ENCODE data around the gene ZNF282.

The ZNF282 gene

GRCh38 chr7:149254181-149254858 is 59.0 kb downstream of the ZNF282 start:
- TF ChIP-seq, protein P1, sequence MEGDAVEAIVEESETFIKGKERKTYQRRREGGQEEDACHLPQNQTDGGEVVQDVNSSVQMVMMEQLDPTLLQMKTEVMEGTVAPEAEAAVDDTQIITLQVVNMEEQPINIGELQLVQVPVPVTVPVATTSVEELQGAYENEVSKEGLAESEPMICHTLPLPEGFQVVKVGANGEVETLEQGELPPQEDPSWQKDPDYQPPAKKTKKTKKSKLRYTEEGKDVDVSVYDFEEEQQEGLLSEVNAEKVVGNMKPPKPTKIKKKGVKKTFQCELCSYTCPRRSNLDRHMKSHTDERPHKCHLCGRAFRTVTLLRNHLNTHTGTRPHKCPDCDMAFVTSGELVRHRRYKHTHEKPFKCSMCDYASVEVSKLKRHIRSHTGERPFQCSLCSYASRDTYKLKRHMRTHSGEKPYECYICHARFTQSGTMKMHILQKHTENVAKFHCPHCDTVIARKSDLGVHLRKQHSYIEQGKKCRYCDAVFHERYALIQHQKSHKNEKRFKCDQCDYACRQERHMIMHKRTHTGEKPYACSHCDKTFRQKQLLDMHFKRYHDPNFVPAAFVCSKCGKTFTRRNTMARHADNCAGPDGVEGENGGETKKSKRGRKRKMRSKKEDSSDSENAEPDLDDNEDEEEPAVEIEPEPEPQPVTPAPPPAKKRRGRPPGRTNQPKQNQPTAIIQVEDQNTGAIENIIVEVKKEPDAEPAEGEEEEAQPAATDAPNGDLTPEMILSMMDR (IDR thresholded peaks at IDR 0.05; ENCODE audit: borderline replicate concordance, insufficient read depth, low read depth, low read length), result no peak
- no peak overlapping the region for H3K4me3 ChIP-seq (ENCODE audit: low read depth, low read length)

DNA sequence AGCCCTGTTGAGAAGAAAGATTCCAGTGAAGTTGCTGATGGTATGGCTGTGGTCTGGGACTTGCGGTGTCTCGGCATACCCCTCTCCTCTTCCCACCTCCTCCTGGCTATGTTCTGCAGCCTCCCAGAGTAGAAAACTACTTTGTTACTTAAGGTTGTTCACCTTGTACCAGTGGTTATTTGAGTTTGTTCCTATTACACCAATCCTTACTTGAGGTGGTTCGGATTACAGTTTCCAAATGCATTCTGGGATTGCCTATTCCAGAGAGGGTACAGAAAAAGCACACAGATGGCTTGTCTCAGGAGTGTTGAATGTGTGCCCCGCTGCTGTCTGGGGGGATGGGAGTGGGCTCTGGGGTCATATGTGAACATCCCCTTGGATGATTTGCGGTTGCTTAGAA is 59.8 kb downstream of the ZNF282 start:
- no peak overlapping the region for H3K4me3 ChIP-seq (ENCODE audit: low read depth, low read length)
- TF ChIP-seq, protein P1 (IDR thresholded peaks at IDR 0.05; ENCODE audit: borderline replicate concordance, insufficient read depth, low read depth, low read length), result no peak

DNA sequence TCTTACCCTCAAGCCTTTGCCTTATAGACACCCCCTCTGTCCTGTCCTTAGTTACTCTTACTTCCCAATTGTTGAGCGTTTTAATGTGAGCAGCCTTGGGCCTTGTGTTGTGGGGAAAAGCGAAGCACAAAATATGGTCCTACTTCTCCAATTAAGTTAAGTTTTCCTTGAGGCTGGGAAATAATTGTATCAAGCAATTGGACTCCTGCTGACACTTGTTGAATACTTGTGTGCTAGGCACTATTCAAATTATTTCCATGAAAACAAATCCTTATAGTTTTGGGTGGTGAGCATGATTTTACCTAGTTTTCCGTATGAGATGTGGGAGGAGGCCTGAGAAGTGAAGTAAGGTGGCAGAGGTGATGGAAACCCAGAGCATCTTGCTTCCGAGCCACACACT is 61.2 kb downstream of the ZNF282 start:
- H3K4me3 ChIP-seq (ENCODE audit: low read depth, low read length), result no peak overlapping the region
- TF ChIP-seq, protein P1 (IDR thresholded peaks at IDR 0.05; ENCODE audit: borderline replicate concordance, insufficient read depth, low read depth, low read length), result no peak

GRCh38 chr7:149257146-149257545 is 61.8 kb downstream of the ZNF282 start:
- no peak overlapping the region for H3K4me3 ChIP-seq (ENCODE audit: low read depth, low read length)
- TF ChIP-seq, protein P1 (IDR thresholded peaks at IDR 0.05; ENCODE audit: borderline replicate concordance, insufficient read depth, low read depth, low read length), result no peak

DNA sequence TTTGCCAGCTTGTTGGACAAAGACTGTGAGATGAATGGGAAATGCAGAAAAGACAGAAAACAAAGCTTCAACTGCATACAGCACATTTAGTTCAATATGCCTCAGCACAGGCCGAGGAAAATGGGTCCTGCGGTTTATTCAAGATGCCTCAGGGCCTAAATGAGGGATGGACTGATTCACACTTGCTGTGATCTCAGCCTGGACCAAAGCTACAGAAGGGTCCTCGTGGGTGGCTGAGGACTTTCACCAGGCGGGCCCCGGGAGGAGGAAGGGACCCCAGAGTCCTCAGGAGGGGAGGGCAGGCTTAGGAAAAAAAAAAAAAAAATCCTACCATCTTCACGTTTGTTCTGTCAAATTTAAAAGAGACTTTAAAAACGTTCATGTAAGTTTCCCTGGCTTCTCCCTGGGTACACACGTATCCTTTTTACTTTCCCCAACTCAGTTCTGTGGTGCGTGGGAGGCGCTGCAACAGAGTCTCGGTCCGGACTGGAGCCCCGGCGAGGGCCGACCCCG is 66.0 kb downstream of the ZNF282 start:
- H3K4me3 ChIP-seq (ENCODE audit: low read depth, low read length), result peak overlapping the region; percentile 63
- TF ChIP-seq, protein P1 (IDR thresholded peaks at IDR 0.05; ENCODE audit: borderline replicate concordance, insufficient read depth, low read depth, low read length), result no peak

- TF ChIP-seq, protein P1 (IDR thresholded peaks at IDR 0.05; ENCODE audit: borderline replicate concordance, insufficient read depth, low read depth, low read length), result peak; percentile 88
- H3K4me3 ChIP-seq (ENCODE audit: low read depth, low read length), result peak within 1 kb of the TSS; percentile 63
Observed at GRCh38 chr7:149261829-149262617, 66.7 kb downstream of the ZNF282 start, which contains the start of gene ZNF783. Gene ZNF783, plus strand, starts transcription at chr7:149262196. Its CDS starts 138 bp downstream, at chr7:149262334.
